GM21447 (cell line): ENCODE measurements around the gene TNFRSF12A.
A peak's percentile ranks its signal among the peaks of the same experiment; 100 is the strongest.

Experiments
- ATAC-seq: cut with Tn5 transposase; IDR thresholded peaks from one replicate; pipeline ENCODE4 v1.9.1; 2021; ENCODE audit not compliant: unreplicated experiment

Gene TNFRSF12A

DNA sequence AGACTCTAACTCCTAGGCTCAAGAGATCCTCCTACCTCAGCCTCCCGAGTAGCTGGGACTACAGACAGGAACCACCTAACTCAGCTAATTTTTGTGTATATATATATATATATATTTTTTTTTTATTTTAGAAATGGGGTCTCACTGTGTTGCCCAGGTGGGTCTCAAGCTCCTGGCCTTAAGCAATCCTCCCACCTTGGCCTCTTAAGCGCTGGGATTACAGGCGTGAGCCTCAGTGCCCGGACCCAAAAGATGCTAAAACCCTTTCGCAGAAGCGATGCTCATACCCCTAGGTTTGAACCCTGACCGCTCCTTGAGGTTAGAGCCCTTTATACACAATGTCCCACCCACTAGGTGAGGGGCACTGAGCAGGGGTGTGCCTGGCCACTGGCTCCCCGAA lies 9.7 kb upstream of the TNFRSF12A start:
- ATAC-seq: no peak

DNA sequence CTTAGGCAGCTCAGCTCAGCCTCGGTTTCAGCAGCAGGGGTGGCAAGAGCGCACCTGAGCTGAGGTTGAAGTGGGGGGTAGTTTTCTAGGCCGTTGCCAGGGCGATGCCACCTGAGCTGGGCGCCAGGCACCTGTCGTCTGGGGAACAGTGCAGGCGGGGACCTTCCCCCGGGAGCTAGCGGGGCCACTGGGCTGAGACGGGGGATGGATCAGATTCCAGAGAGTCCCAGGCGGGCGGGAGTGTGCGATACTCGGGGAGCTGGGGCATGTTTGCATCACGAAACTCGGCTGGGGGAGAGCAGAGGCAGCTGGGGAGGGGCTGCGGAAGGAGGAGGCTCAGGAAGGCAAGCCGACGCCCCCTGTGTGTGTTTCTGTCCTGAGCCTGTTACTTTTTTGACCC lies 7.9 kb upstream of the TNFRSF12A start:
- ATAC-seq: no peak

DNA sequence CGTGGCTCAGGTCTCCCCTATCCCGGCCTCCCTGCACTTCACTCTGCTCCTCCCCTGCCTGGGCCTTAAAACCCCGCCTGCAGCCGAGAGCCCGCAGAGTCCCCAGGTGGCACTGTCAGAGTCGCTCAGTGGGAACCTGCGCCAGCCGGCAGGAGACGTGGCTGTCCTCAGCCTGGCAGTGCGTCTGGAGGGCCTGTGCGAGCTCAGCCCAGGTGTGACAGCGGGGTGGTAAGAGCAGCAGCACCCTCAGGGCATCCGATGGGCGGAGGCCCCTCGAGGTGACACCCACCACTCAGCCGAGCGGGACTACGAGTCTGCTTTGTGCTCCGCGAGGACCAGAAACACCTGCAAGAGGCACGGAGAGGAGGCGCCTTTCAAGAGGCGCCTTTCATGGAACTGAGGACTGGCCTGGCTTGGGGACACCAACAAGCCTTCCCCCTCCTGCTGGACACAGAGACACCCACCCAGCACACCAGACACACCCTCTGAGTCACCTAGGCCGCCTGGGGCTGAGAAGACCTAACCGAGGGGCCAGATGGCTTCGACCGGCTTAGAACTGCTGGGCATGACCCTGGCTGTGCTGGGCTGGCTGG lies 7.2 kb upstream of the TNFRSF12A start, which contains the start of gene CLDN9:
Gene CLDN9 (plus strand): TSS at position 96 of the 593 bp plus-strand sequence. CDS start 440 bp downstream, at position 536.
- ATAC-seq: no peak

DNA sequence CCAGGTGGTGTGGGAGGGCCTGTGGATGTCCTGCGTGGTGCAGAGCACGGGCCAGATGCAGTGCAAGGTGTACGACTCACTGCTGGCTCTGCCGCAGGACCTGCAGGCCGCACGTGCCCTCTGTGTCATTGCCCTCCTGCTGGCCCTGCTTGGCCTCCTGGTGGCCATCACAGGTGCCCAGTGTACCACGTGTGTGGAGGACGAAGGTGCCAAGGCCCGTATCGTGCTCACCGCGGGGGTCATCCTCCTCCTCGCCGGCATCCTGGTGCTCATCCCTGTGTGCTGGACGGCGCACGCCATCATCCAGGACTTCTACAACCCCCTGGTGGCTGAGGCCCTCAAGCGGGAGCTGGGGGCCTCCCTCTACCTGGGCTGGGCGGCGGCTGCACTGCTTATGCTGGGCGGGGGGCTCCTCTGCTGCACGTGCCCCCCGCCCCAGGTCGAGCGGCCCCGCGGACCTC lies 6.6 kb upstream of the TNFRSF12A start:
- no peak for ATAC-seq

DNA sequence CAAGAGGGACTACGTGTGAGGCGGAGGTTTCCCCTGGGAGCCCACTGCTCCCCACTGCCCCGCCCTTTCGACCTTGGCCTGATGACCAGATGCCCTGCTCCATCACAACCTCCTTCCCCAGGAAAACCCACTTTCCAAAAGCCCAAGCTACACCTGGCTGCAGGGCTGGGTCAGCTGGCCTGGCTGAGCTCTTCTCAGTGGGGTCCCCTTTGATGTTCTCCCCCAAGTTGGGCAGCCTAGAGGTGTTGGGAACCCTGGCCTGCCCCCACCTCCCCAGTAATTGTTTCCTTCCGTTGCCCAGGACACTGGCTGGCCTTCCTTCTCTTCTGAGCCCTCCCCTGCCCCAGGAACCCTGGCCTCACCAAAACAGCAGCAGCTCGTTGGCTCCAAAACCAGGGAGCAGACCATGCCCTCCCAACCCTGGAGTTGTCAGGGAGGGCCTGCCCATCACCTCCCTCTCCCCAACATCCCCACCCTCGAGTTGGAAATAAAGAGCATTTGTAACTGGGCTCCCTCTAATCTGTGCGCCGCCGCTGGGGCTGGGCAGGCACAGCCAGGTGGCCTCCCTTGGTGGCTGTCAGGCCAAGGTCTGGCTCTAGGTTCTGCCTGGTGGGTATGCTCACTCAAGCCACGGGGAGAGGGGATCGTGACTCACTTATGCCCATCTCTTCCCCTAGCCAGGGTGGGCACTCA lies 6.0 kb upstream of the TNFRSF12A start:
- ATAC-seq: no peak

DNA sequence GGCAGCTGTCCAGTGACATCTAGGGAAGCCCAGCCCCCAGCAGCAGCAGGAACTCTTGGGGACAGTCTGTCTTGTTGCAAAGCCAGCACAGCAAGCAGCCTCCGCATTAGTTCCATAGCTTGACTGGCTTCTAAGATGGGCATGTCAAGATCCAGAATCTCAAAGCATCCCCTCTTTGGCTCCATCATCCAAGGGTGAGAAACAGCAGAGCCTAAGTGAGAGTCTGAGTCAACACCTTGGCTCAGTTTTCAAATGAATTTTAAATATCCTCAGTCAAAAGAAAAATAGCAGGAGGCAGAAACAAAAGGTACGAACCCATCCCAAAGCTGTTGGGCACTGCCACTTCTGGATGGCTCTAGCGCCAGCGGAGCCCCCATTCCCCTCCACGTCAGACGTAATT lies 5.2 kb upstream of the TNFRSF12A start:
- ATAC-seq: no peak

DNA sequence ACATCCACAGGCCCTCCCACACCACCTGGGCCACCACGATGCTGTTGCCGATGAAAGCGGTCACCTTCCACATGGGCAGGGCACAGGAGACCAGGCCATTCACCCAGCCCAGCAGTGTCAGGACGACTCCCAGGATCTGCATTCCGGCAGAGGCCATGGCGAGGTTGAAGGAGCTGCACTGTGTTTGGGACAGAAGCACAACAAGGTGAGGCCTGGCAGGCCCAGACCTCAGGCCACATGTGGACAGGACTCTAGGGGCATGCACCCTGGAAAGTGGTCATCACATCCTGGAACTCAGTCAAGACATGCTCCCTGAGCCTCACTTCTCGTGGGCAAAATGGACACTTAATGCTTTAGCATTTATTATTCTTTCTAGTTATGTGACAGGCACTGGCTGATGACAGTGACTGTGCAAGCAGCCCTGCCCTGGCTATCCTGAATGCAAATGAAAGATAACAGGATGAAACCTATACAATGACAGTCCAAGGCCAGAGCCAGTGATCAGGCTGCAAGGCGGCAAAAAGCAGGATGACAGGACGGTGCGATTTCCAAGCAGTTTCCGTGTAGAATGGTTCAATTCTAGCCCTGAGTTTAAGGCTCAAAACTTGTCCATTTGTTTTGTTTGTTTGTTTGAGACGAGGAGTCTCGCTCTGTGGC lies 4.2 kb upstream of the TNFRSF12A start:
- no peak for ATAC-seq

DNA sequence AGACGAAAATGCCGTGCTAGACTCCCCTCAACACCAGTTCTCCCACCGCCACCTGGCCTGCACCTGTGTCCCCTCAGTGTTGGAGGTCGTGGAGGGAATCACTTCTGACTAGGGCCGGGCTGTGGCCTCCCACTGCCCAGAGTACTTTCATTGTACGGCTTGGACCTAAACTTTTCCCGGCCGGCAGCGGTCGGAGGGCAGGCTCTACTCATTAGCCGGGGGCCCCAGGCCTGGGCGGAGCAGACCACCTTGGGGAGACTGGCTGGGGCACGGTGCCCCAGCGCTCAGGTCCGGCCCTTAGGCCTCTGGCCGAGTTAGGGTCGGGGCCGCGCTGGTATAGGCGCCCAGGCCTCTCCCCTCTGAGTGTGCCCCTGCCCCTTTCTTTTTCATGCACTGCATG lies 2.8 kb upstream of the TNFRSF12A start:
- no peak for ATAC-seq

DNA sequence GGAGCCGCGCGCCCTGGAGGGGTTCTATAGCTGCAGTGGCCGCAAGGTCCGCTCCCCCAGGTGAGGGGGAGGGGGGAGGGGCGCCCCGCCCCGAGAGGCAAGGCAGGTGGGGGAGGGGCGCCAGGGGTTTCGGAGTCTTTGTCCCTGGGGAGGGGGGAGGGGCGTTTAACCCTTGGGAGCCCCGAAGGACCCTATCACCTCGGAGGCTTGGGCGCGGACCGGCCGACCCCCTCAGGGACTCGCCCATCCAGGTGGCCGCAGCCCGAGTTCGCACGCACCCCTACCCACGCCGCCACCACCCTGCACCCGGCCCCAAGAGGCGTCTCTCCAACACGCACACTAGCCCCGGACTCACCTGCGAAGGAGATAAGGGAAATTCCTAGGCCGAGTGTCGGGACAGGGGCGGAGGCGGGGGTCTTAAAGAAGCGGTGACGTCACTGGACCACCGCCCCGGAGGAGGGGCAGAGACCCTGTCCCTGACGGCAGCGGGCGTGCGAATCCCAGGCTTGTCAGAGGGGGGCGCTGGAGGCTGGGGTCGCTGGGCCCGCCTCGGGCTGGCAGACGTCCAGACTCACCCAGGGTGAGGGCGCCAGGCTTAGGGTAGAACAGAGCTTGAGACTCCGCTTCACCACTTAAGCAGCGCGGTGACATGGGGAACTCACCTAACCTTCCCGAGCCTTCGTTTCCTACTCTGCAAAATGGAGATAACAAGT lies 2.2 kb upstream of the TNFRSF12A start, which contains the start of gene CLDN6:
Gene CLDN6 (minus strand): TSS at position 390 of the 713 bp plus-strand sequence. CDS start 2,162 bp downstream, outside the sequence.
- no peak for ATAC-seq

DNA sequence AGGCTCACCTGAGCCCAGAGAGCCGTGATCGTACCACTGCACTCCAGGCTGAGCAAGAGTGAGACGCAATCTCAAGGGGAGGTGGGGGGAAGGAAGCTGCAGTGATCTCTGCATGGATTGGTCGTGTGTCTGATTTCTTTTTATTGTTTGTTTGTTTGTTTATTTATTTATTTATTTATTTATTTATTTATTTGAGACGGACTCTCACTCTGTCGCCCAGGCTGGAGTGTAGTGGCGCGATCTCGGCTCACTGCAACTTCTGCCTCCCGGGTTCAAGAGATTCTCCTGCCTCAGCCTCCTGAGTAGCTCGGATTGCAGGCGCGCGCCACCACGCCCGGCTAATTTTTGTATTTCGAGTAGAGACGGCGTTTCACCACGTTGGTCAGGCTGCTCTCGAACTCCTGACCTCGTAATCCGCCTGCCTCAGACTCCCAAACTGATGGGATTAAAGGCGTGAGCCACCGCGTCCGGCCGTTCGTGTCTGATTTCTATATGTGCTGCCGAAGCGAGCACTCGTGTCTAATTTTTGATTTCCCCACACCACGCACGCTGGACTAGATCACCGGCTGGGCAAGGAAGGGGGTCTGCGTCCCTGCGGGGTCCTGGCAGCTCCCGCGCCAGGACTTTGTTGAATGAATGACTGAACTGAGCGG lies 448 bp upstream of the TNFRSF12A start:
- no peak for ATAC-seq

DNA sequence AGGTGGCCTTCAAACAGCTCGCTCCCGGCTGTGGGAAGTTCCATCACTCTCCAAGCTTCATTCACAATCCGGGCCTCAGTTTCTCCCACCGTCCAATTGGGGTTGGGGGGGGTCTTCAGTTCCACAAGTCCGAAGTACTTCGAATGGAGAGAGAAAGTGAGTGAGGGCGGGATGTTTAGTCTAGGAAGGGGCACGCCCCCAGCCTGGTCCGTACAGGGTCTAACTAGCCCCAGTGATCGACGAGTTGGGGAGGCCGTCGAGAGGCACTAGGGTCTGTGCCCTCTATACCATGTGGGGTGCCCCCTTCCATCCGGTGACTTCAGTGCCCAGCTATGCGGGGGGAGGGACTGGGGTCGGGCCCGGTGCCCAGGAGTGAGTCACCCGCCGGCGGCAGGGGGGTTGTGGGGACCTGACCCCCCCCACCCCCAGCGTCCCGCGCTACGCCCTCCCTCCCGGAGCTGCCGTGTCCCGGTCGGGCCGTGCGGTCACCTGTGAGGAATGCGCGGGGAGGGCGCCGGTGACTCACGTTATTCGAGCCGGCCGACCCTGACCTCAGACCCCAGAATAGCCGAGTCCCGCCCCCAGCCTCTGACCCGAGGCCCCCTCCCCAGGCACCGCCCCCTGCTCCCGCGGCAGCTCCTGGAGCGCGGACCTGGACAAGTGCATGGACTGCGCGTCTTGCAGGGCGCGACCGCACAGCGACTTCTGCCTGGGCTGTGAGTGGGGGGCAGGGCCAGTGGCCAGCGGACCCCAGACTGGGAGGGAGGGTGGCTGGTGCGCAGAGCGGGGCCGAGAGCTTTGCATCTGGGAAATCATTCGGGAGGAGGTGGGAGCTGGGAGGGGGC lies 658 bp downstream of the TNFRSF12A start:
- no peak for ATAC-seq

DNA sequence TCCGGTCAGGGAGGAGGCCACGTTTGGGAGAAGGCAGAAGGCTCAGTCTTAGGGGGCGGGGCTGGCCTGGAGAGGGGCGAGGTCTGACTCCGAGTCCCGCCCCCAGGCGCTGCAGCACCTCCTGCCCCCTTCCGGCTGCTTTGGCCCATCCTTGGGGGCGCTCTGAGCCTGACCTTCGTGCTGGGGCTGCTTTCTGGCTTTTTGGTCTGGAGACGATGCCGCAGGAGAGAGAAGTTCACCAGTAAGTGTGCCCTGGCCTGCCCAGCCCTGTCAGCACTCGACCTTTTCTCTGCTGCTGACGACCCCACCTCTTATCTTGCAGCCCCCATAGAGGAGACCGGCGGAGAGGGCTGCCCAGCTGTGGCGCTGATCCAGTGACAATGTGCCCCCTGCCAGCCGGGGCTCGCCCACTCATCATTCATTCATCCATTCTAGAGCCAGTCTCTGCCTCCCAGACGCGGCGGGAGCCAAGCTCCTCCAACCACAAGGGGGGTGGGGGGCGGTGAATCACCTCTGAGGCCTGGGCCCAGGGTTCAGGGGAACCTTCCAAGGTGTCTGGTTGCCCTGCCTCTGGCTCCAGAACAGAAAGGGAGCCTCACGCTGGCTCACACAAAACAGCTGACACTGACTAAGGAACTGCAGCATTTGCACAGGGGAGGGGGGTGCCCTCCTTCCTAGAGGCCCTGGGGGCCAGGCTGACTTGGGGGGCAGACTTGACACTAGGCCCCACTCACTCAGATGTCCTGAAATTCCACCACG lies 1.5 kb downstream of the TNFRSF12A start:
- ATAC-seq: no peak

DNA sequence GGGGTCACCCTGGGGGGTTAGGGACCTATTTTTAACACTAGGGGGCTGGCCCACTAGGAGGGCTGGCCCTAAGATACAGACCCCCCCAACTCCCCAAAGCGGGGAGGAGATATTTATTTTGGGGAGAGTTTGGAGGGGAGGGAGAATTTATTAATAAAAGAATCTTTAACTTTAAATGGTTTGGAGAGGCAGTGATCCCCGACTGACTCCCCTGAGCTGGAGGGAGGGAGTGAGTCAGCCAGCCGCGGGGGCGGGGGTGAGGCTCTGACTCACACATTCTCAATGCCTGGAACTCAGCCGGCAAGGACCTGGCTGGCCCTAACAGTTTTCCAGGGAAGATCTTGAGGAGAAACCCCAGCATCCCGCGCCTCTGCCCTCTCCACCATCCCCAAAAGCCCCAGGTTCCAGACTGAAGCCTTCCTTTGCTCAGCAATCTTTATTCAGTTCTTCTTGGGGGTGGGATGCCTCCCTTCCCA lies 2.1 kb downstream of the TNFRSF12A start:
- no peak for ATAC-seq

DNA sequence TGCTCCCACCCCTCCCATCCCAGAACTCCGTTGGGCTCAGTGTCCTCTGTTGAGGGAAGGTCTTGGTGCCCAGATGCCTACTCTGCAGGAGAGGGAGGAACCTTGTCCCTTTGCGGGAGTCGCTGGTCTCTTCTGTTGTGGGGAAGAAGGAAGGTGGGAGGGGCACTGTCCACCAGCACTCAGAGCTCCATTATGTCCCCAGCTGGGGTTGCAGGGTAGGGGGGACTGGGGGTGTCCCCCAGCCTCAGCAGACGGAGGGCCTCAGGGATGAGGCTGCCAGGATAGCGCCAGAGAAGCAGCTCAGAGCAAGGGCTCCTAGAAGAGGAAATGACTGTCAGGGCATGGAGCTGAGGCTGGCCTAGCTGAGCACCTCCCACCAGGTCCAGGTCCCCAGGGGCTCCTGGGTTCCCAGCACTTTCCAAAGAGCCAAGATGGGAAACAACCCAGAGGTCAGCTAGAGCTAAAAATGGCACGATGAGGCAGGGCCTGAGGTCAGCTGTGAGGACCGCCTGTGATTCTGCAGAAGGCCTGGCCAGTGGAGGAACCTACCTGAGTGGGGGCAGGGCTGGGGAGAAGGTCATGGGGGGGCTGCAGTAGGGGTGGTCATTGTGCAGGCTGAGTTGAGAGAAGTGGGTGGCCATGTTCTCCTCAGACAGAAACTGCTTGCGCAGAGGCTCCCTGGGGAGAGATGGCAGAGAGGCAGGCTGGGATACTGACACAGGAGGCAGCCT lies 2.7 kb downstream of the TNFRSF12A start:
- no peak for ATAC-seq

DNA sequence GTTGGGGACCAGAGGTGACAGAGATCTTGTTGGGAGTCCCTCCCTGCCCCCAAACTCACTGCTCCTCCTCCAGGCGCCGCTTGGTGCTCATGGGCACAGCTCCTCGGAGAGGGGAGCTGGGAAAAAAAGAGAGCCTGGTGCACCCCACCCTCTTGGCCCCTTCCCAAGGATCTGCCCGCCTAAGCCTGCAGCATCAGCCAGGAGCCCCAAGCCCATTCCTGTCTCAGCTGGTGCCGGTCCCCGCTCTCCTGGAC lies 3.2 kb downstream of the TNFRSF12A start:
- ATAC-seq: no peak

DNA sequence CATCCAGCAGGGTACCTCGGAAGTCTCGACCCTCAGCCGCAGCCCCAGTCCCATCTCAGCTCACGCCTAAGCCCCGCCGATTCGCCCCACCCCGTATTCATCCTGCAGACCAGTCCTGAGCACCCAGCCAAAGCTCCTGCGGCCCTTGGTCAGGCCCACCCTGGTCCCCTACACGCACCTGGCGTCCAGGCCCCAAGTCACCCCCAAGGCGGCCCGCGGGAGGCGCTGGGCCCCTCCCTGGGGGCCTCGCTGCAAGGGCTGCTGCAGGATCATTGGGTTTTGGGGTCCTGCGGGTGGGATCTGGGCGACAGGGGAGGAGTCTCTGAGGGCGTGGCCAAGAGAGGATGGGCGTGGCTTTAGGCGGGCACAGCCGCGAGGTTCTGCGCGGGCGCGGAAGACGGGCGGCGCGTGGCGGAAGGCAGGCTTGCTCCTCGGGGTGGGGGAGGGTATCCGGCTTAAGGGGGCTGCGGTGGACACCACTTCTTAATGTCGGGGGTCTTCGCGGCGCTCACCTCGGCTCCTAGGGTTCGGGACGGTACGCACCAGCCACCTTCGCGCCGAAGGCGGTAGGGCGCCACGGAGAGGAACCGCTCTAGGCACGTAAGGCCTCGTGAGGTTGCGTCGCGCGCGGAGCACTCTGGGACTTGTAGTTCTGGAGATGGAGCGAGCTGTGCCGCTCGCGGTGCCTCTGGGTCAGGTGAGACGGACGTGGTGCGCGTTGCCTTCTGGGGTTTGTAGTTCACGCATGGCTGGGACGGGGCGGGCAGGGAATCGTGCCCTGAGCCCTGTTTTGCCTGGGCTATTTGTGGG lies 3.7 kb downstream of the TNFRSF12A start, which contains the start of the genes HCFC1R1 and THOC6:
Gene HCFC1R1 (minus strand): TSS at position 274 of the 810 bp plus-strand sequence. CDS start 1 bp downstream, at position 273.
Gene THOC6 (plus strand): TSS at position 367 of the 810 bp plus-strand sequence. CDS start 292 bp downstream, at position 659.
- peak; percentile 63 for ATAC-seq
